HepG2 (cell line): ENCODE measurements around the gene FGD5.

Source experiments
- CTCF ChIP-seq: sonication (generic); formaldehyde crosslinking; IDR thresholded peaks from 2 replicates; pipeline ENCODE4 v1.5.0; 2020; ENCODE audit warnings: mild to moderate bottlenecking, missing genetic modification reagents, moderate library complexity
- ZNF572 ChIP-seq: sonication (generic); formaldehyde crosslinking; IDR thresholded peaks from 2 replicates; pipeline ENCODE4 v1.5.1; 2020; ENCODE audit warnings: mild to moderate bottlenecking, missing genetic modification reagents

- TF ChIP-seq ZNF572 (no peak), CTCF (peak; percentile 83)
These were observed 107.2 kb downstream of the FGD5 start for GRCh38 chr3:14925729-14926591.
